NCI-H526 treated with DMSO at 0.1 percent for 48 hours (cell line): Measurements from ENCODE around the gene YIF1A.
"Not testable (repeated sequence)": the region's sequence is repeated elsewhere in the genome, so short reads cannot be mapped to it uniquely, and the experiment has no call there.

Experiments
- DNase-seq: peaks from one replicate; lab custom pipeline; 2025; lab: John Stamatoyannopoulos, UW

The YIF1A gene

GRCh38 chr11:66326261-66327111 lies 37.5 kb upstream of the YIF1A start:
- DNase-seq, result no peak

- no peak for DNase-seq
Observed at GRCh38 chr11:66325263-66325671, 36.3 kb upstream of the YIF1A start.

- DNase-seq, result no peak
Observed at GRCh38 chr11:66324664-66325063, 35.7 kb upstream of the YIF1A start.

GRCh38 chr11:66323684-66324083 lies 34.7 kb upstream of the YIF1A start:
- DNase-seq, result no peak

- DNase-seq, result no peak
Observed at GRCh38 chr11:66322732-66323427, 33.9 kb upstream of the YIF1A start.

- no peak for DNase-seq
Observed at GRCh38 chr11:66321606-66322005, 32.7 kb upstream of the YIF1A start.

GRCh38 chr11:66320748-66321147 lies 31.8 kb upstream of the YIF1A start:
- DNase-seq, result not testable (repeated sequence)

GRCh38 chr11:66320289-66320688 lies 31.3 kb upstream of the YIF1A start:
- DNase-seq, result not testable (repeated sequence)

GRCh38 chr11:66318600-66318970 lies 29.6 kb upstream of the YIF1A start:
- DNase-seq, result no peak

- no peak for DNase-seq
Observed at GRCh38 chr11:66317723-66318599, 29.0 kb upstream of the YIF1A start.

GRCh38 chr11:66317322-66317722 lies 28.4 kb upstream of the YIF1A start:
- DNase-seq, result no peak

GRCh38 chr11:66316849-66317251 lies 27.9 kb upstream of the YIF1A start, which contains the start of gene CD248:
Gene CD248, minus strand, starts transcription at chr11:66317044. Its CDS starts 17 bp downstream, at chr11:66317027.
- DNase-seq, result no peak

- no peak for DNase-seq
Observed at GRCh38 chr11:66315921-66316811, 27.2 kb upstream of the YIF1A start.

- DNase-seq, result no peak
Observed at GRCh38 chr11:66315498-66315885, 26.5 kb upstream of the YIF1A start.

GRCh38 chr11:66314561-66315497 lies 25.9 kb upstream of the YIF1A start:
- no peak for DNase-seq

- no peak for DNase-seq
Observed at GRCh38 chr11:66314186-66314501, 25.2 kb upstream of the YIF1A start.

- no peak for DNase-seq
Observed at GRCh38 chr11:66313321-66314185, 24.6 kb upstream of the YIF1A start.

GRCh38 chr11:66312549-66313320 lies 23.8 kb upstream of the YIF1A start:
- DNase-seq, result peak; percentile 93
